Stimulated activated CD8-positive, alpha-beta memory T cell treated with anti-CD3 and anti-CD28 coated beads, Interleukin-4, amount 100 ng/mL, for 48 hours (primary cell): ENCODE data around the gene PPME1.

Source experiments
- DNase-seq: peaks from one replicate; pipeline ENCODE4 v3.0.0-alpha.2; 2020

Gene PPME1

GRCh38 chr11:74162681-74163467, 8.2 kb upstream of the PPME1 start:
- no peak for DNase-seq

GRCh38 chr11:74168838-74169237, 2.3 kb upstream of the PPME1 start:
- no peak for DNase-seq

GRCh38 chr11:74169738-74170458, 1.2 kb upstream of the PPME1 start:
- DNase-seq, result no peak

GRCh38 chr11:74171630-74171968, 510 bp downstream of the PPME1 start:
- DNase-seq, result no peak

DNA sequence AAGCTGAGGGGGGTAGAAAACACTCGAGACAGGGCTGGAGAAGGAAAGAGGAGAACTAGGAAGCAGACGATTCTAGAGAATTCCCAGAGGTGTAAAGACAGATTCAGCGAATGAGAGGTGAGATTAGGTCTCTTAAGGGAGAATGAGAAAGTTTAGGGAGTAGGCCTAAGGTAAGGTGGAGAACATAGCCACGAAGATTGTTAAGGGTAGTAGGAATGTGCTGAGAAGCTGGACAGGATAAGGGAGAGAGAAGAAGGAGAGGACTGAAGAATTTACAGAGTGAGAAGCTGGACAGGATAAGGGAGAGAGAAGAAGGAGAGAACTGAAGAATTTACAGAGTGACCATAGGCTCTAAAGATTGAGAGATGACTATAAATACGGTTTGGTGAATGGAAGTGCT, 908 bp downstream of the PPME1 start:
- DNase-seq, result no peak

DNA sequence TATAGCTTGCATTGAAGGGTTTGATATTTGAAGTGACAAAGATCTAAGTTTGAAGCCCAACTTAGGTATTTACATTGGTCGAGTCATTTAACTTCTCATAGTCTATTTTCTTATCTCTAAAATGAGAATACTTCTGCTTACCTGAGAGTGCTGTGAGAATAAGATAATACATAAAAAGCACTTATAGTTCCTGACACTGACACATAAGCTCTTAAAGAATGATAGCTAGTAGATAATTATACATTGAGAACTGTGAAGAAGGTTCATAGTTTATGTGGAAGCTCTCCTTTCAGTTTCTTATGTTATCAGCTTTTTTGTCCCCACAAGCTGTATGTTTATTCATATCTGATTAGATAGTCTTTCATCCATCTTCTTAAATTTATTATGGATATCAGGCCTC, 4.8 kb downstream of the PPME1 start:
- DNase-seq, result no peak

DNA sequence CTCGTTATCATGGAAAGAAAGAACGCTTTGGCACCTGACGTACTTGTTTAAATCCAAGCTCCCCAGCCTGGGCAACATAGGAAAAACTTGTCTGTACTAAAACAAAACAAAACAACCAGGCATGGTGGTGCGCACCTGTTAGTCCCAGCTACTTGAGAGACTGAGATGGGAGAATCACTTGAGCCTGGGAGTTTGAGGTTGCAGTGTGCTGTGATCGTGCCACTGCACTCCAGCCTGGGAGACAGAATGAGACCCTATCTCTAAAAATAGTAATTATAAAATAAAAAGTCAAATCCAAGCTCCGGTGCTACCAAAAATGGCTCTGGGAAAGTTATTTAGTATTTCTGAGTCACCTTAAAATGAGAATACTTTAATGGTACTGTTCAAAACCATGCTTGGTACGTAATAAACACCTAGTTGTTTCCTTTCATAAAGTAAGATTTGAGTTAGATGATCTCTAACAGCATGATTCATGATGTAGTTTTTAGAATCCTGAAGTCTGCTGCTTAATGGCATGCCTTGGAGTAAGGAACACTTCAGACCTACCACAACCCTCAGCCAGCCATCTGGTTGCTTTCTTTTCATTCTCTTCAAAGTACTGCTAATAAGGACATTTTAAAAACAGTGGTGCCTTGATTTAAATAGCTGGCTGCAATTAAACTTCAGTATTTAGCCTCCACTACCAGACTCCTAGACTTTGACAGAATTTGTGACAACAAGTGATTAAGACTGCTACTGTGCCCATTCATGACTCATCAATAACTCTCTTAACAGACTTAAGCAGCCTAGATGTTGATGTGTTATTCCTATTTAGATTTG, 8.4 kb downstream of the PPME1 start:
- DNase-seq, result no peak

DNA sequence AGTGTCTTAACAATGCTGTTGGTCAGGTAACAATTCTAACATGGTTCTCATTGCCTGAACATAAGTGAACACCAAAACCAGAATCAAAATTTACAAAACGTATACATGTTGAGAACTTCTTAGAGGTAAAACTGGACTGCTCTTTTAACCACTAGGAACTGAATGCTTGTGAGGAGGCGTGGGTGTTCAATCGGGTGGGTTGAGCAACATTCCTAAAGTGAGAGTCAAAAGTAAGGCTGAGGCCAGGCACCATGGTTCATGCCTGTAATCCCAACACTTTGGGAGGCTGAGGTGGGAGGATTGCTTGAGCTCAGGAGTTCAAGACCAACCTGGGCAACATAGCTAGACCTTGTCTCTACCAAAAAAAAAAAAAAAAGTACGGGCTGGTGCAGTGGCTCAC, 11.5 kb downstream of the PPME1 start:
- DNase-seq, result no peak

DNA sequence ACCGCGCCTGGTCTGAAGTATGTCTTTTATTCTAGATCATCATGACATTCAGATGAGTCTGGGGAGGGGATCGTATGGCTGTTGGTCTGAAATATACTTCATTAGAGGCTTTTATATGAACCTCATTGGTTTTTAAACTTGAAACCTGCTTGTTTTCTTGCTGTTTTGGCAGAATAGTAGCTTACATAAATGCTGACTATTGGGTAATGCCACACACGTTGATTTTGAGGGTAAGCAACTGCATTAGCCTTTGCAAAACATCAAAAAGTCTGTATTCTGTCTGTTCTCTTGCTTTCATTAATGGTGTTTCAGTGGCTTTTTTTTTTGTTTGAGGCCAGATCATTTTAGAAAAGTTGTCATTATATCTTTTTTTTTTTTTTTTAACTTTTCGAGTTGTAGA, 14.2 kb downstream of the PPME1 start:
- DNase-seq, result no peak

DNA sequence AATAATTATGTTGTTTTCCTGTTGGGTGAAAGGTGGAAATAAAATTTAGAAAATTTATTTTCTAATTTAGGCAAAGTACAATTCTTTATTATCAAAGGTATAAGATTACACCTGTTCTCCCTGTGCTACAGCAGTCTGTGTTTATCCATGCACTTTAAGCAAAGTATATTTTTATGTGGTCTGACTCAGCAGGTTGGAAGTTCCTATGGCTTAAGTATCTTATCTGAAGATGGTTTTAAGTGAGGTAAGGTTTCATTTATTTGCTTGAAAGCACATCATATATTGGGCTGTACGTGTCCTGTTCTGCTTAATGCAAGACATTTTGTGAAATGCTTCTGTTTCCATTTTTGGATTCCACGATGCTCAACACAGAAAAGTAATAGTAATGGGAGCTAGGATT, 14.6 kb downstream of the PPME1 start:
- no peak for DNase-seq

DNA sequence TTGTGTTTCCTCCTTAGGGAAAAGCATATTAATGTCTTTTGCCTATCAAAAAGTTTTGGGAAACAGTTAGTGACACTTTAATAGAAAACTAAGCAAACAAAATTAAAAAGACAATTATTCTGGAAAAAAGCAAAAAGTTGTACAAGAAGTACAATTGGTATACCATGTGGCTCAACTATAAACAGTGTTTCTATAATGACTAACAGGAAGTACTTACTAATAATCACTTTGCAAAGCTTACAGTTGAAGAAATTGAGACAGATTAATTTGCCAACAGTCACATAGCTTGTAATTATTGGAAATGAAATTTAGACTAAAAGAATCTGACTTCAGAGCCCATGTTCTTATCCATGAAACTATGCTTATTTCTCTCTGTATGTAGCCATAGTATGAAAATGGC, 24.7 kb downstream of the PPME1 start:
- DNase-seq, result no peak

DNA sequence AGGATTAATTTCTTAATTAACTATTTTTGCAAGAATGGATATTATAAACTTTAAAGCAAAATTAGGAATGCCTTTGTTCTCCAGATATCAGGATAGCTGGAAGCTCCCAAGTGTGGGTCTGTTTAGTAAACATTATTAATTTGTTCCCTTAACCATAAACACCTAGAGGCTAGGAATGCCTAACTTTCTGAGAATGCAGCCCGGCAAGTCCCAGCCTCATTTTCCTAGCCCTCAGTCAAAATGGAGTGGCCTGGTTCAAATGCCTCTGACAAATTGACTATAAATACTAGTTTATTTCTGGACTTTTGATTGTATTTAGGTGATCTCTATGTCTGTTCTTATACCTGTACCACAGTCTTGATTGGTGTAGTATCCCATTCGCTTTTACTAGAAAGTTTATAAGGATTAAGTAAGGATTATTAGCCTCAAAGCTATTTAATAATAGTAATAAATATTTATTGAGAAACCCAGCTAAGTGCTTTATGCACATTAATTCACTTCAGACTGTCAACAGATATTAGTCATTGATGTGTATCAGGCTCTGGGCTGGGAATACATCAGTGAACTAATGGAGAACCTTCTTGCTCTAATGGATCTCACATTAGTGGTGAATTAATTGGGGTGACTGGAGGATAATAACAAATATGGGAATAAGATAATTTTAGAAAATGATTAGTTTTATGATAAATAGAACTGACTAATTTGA, 25.8 kb downstream of the PPME1 start:
- no peak for DNase-seq

DNA sequence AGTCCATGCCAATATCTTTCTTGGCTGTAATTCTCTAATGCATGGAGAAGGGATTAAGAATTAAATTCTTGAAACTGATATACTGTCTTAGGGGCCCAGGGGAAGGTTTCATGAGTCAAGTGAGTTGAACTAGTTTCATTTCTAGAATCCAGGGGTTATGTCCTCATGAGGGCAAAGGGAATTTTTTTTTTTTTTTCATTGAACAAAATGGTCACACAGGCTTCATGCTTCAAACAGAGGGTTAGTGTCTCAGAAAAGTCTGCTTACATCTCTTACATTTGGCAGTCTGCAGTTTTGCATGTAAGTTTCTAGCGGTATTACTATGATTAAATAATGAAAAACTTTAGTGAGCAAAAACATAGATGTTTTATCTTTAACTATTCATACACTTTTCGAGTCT, 32.9 kb downstream of the PPME1 start:
- DNase-seq, result no peak

GRCh38 chr11:74204701-74205100, 33.6 kb downstream of the PPME1 start:
- no peak for DNase-seq

DNA sequence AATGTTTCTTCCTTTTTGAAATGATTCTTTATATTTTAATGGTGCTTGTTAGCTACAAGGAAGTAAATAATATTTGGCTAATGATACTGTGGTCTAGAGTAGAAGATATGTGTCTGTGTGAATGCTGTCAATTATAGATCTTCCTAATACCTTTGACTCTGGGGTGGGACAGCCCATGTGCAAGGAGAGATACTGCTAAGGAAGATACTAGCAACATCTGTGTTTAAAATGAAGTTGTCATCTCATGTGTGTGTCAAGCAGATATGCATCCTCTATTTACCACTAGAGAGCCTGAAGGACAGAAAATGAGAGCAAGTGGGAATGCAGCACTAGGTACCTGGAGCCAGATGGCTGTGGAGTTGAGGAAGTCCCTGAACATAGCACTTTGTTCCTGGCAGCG, 34.1 kb downstream of the PPME1 start:
- DNase-seq, result no peak

GRCh38 chr11:74206746-74207145, 35.7 kb downstream of the PPME1 start:
- DNase-seq, result no peak

- no peak for DNase-seq
Measured at GRCh38 chr11:74208507-74208906, 37.4 kb downstream of the PPME1 start.

DNA sequence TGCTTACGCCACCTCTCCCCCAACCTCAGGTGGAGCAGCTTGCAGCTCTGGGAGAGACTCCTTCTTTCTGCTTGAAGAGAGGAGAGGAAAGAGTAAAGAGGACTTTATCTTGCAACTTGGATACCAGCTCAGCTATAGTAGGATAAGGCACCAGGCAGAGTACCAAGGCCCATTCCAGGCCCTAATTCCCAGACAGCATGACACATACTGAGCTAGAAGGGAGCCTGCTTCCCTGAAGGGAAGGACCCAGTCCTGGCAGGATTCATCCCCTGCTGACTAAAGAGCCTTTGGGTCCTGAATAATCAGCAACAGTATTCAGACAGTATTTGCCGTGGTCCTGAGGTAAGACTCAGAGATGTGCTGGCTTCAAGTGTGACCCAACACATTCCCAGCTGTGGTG, 41.4 kb downstream of the PPME1 start:
- DNase-seq, result no peak

GRCh38 chr11:74220376-74220775, 49.3 kb downstream of the PPME1 start:
- no peak for DNase-seq

DNA sequence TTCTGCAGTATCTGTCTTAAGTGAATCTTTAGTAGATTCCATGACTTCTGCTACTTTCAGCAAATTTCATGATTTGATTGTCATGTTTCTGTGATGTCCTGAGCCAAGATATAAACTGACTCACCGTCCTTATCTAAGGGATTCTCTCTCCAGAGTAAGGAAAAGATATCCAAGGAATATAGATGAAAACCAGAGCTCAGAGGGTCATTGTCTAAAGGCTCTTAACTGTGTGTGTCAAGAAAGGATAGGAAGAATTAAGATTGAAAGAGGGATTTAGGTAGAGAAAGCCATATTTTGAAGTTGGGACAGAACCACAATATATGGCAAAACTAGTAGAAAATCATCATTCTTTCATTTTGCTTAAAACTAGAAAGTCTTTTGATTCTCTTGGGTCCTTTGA, 50.7 kb downstream of the PPME1 start:
- DNase-seq, result no peak

DNA sequence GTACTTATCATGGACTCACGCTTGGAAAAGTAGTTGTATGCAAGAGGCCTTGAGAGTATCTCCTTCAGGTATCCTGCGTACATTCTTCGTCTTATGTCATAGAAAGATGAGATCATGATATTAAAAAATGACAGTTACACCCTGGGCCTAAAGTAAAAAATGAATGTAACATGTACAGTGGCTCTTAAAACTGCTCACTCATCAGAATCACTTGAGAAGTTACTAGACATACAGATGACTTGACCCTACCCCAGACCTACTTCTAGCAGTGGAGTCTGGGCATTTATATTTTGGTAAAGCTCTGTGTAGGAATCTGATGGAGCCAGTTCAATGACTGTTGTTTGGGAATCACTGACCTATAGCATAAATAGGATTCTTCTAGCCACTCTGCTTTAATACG, 54.5 kb downstream of the PPME1 start:
- no peak for DNase-seq

DNA sequence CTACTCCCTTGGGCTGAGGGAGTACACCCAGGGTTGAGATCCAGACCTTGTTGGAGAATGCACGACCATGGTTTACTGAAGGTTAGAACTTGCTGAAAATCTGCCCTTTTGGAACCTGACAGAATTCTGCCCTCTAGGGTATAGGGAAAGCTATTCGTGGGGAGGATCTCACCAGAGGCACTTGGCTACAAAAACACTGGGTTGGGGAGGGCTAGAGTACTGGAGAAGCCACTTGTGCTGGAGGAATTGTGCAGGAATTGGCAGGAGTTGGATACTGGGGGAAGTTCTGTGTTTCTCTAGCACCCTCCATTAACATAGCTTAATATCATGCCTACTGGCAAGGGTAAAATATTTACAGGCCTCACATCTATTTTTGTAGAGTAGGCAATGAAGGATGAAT, 55.8 kb downstream of the PPME1 start:
- DNase-seq, result no peak

- DNase-seq, result no peak
Measured at GRCh38 chr11:74232311-74232950, 61.3 kb downstream of the PPME1 start.
